Esophagus muscularis mucosa (tissue), 3 donors: ENCODE data around the gene RNF167.

ENCODE experiments used
- CTCF ChIP-seq, 3 experiments: fragments of 200-600 bp in 2 of 3; fragments of 450-650 bp in 1 of 3; sonication (generic) in 2 of 3; IDR thresholded peaks; one replicate each; pipeline ENCODE4 v1.5.1; 2017 to 2019; ENCODE audit warnings: antibody characterized with exemption in 3 of 3, mild to moderate bottlenecking in 2 of 3, moderate library complexity in 1 of 3
- POLR2A ChIP-seq: fragments of 450-650 bp; IDR thresholded peaks from one replicate; pipeline ENCODE4 v1.6.1; 2017; ENCODE audit warnings: antibody characterized with exemption, moderate library complexity, mild to moderate bottlenecking, low read depth
- POLR2AphosphoS5 ChIP-seq, 2 donors: sonication (generic); formaldehyde crosslinking; IDR thresholded peaks; one replicate each; pipeline ENCODE4 v1.6.1; 2017; ENCODE audit warnings: antibody characterized with exemption in 2 of 2

GRCh38 chr17:4982305-4982704, 42.2 kb downstream of the RNF167 start:
- TF ChIP-seq POLR2AphosphoS5 (IDR thresholded peaks at IDR 0.05) (no peak), CTCF (IDR thresholded peaks at IDR 0.05) (no peak), POLR2A (no peak)
